Activated CD8-positive, alpha-beta memory T cell treated with anti-CD3 and anti-CD28 coated beads for 4 hours (primary cell): ENCODE measurements around the gene ST6GALNAC4.

ENCODE experiments used
- DNase-seq, 2 donors: peaks; one replicate each; pipeline ENCODE4 v3.0.0-alpha.2; 2020; ENCODE audit warnings: low read depth in 2 of 2

ST6GALNAC4 gene

GRCh38 chr9:127912296-127912695, 4.5 kb downstream of the ST6GALNAC4 start:
- DNase-seq = no peak

GRCh38 chr9:127910613-127911205, 6.1 kb downstream of the ST6GALNAC4 start:
- DNase-seq = no peak

DNA sequence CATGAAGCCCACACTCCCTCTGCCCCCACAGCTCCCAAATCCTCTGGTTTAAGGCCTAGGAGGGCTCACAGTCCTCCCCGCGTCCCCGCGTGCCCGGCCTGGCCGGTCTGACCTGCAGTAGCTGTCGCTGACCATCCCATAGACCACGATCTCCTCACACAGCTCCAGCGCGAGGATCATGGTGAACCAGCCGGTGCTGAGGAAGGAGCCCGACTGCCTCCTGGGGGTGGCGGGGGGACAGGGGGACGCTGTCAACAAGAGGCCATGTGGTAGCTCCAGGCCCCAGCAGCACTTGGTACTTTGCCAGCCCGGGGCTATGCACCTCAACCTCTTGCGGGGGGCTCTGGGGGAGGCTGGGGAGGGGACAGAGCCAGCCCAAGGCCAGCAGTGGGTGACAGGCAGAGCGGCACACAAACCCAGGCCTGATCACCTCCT, 7.0 kb downstream of the ST6GALNAC4 start:
- DNase-seq = no peak

DNA sequence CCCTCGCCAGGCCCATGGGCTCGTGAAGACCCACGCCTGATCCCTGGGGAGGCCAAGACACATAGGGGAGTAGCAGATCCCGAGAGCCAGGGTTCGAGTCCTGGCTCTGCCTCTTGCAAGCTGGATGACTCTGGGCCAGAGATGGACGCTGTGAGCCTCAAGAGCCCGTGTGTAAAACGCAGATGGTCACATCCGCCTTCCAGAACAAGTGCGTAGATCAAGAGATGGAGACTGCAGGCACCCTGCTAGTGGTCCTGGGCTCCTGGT, 8.2 kb downstream of the ST6GALNAC4 start:
- DNase-seq = no peak

- no peak for DNase-seq
Measured at GRCh38 chr9:127907867-127908659, 8.8 kb downstream of the ST6GALNAC4 start.

DNA sequence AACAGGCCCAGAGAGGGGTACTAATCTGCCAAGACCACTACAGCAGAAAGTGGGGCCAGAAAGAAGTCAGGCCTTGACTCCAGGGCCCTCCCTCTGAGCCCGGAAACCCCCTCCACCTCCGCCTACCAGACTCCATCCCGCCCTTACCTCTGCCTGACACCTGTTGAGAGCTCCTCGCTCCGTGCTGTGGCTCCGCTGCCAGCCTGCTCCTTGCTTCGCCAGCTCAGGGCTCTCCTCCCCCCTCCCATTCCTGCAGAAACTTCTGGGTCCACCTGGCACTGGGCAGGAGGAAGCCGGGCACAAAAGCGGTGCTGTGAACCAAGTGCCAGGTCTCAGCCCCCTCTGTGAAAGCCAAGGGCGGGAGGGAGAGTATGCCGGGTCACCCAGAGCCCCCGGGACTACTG, 11.1 kb downstream of the ST6GALNAC4 start:
- no peak for DNase-seq

GRCh38 chr9:127905004-127905728, 11.7 kb downstream of the ST6GALNAC4 start:
- peak in 1 of 2 donors; percentile 37 for DNase-seq

GRCh38 chr9:127904561-127905003, 12.3 kb downstream of the ST6GALNAC4 start:
- no peak for DNase-seq

GRCh38 chr9:127903557-127904475, 13.0 kb downstream of the ST6GALNAC4 start:
- DNase-seq = peak in 1 of 2 donors; percentile 49

GRCh38 chr9:127899128-127899943, 17.5 kb downstream of the ST6GALNAC4 start, which contains the start of gene ST6GALNAC6:
Gene ST6GALNAC6 (minus strand): TSS chr9:127899603. CDS start chr9:127897981, 1,622 bp downstream.
- DNase-seq = peak; percentile 25 to 30

DNA sequence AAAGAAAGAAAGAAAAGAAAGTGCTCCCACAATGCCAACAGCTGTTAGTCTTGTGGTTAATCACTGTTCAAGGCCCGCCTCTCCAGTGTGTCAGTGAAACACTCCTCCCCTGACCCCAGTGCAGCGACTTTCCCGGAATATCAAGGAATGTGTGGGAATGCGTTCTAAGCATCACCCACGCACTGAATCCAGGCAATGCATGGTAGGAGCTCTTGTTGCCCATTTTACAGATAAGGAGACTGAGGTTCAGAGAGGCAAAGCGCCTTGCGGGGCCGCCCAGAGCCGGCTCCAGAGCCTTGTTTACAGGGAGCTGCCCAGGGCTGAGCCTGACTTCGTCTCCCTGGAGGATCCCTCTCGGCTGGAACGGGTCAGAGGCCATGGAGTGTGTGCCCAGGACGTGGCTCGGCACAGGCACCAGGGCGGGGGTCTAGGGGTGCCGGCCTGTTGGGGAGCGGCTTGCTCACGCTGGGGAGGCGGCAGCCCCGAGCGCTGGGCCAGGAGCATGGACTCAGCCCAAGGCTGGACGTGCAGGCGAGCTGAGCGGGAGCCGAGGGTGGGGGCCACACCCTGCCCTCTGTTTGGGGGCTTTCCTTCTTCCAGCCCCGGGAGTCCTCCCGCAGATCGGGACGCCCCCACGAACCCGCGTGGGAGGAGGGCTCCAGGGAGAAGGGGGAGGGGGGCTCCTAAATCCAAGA, 18.3 kb downstream of the ST6GALNAC4 start:
- no peak for DNase-seq

DNA sequence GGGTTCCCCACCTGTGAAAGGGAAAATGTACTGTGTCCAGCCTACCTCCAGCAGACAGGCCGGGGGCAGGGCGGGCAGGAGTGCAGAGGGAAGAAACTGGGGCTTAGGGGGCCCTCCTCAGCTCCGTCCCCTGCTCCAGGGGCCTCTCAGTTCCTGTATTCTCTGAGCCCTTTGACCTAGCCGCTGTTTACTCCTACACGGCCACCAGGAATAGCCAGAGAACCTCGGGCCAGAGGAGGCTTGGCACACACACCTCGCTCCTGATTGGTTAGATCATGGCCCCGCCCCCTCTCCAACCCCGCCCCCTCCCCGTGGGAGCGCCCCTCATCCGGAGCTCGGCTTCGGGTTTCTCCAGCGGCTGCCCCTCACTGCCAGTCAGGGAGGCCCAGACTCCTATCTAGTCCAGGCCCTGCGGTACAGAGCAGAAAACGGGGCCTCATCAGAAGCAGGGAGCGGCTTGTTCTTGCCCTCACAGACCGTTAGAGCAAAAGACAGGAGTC, 19.6 kb downstream of the ST6GALNAC4 start:
- no peak for DNase-seq

DNA sequence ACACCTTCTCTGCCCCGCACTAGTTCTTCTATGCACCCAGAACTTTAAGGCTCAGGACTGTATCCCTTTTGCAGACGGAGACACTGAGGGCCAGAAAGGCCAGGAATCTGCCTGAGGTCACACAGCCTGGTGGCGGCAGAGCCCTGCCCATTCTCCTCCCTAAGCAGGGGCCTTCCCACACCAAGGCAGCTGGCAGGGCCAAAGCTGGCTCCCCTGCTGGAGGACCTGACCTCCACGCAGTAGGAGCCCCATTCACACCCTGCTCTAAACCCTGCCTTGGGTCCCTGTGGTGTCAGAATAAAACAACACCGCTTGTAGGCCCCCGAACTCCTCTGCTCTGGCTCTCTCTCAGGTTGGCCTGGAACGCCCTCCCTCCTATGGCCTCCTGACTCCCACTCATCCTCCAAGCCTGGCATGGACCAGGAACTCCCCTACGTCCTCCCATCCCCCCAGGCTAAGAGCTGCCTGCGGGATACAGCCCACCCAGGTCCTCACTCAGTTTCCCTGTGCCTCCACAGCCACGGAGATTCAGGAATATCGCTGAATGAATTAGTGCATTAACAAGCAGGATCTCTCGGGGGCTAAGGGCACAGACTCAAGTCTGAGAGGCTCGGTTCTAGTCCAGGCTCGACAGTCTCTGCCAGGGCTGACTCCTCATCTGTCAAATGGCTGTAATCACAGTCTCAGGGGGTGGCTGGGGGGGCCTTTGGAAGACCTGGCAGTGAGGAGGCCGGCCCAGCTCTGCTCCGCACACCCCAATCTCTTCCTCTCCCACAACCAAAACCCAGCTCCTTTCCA, 20.2 kb downstream of the ST6GALNAC4 start:
- DNase-seq = no peak

GRCh38 chr9:127895811-127896210, 21.0 kb downstream of the ST6GALNAC4 start:
- no peak for DNase-seq

DNA sequence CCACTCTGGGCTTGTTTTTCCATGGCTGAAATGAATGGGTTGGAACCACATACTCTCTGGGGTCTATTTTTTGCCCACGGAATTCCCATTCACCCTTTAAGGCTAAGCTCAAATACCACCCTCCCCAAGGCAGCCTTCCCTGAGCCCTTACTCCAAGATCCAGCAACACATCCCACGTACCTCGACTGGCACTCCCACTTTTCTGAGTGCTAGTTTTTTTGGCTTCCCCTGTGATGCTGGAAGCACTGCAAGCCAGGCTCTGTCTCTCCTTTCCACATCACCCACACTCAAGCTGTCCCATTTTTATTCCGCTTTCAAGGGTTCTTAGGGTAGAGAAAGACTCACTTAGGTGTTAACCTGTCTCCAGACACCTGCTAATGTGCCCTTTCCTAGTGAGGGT, 23.4 kb downstream of the ST6GALNAC4 start:
- DNase-seq = no peak

DNA sequence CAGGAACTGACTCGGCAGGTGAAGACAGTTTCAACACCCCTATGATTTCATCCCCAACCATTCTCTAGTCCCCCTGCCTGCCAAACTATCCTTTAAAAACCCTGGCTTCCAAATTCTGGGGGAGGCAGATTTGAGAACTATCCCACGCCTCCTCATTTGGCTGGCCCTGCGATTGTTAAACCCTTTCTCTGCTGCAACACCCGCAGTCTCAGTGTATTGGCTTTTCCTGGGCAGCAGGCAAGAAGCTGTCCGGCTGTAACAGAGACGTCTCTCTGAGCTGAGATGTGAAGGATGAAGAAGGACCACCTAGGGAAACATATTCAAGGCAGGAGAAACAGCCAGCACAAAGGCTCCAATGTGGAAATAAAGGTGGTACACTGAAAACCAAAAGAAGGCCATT, 24.0 kb downstream of the ST6GALNAC4 start:
- DNase-seq = no peak

GRCh38 chr9:127890053-127890452, 26.8 kb downstream of the ST6GALNAC4 start:
- DNase-seq = no peak

DNA sequence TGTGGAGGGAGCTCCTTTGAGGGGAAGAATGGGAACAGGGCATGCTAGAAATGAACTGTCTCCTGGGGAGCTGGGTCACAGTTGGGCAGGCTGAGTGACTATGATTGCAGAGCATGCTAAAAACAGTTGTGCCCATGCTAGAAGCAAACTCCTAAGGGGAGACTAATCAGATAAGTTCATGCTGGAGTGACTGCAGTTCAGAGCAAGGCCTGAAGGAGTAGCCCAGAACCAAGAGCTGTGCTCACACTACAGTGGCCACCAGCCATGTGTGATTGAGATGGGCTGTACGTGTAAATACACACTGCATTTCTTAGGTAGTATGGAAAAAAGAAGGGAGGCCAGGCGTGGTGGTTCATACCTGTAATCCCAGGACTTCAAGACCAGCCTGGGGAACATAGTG, 29.0 kb downstream of the ST6GALNAC4 start:
- DNase-seq = no peak

DNA sequence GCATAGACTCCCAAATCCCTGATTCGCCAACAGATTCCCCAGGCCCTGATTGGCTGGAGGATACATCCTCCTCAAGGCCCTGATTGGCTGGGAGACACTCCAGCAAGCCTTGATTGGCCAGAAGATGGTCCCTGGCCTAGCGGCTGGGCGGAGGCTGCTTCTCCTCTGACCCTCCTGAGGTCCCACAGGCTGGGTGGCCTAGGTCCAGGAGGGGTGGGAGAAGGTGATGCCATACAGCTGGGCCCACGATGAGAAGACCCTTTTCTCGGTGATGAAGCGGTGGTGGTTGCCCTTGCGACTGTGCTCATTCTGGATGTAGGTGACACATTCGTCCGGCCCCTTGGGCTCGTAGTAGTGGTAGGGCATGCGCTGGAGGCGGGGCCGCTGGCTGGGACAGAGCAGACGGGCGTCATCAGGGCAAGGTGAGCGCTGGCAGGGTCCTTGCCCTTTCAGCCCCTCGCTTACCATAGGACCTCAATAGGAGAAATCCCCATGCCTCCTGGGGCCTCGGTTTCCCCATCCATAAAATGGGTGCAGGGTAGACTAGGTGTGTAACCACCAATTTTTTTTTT, 30.4 kb downstream of the ST6GALNAC4 start:
- DNase-seq = no peak
